Measurements from ENCODE around the gene DTX1. TPM values are rescaled to one million over a fixed set of nuclear protein-coding genes. Genes with fewer than 3 reads are reported as not detected.

The DTX1 gene
- 16.2 TPM for total RNA-seq

- DNase-seq = peak; percentile 67
These were observed at the start of gene DTX1 for GRCh38 chr12:113056631-113057488. DTX1 (plus strand) TSS chr12:113056730; CDS start chr12:113058193, 1,463 bp downstream.

- no peak for DNase-seq
These were observed 49.4 kb upstream of the DTX1 start for GRCh38 chr12:113007166-113007565.

- DNase-seq = no peak
These were observed 45.8 kb upstream of the DTX1 start for GRCh38 chr12:113010701-113011100.

GRCh38 chr12:113014565-113014964 lies 42.0 kb upstream of the DTX1 start:
- no peak for DNase-seq

GRCh38 chr12:113016796-113017195 lies 39.7 kb upstream of the DTX1 start:
- no peak for DNase-seq

- no peak for DNase-seq
These were observed 37.5 kb upstream of the DTX1 start for GRCh38 chr12:113019025-113019424.

GRCh38 chr12:113021500-113021899 lies 35.0 kb upstream of the DTX1 start:
- no peak for DNase-seq

GRCh38 chr12:113022563-113023297 lies 33.8 kb upstream of the DTX1 start:
- DNase-seq = no peak

GRCh38 chr12:113027726-113028125 lies 28.8 kb upstream of the DTX1 start:
- no peak for DNase-seq

GRCh38 chr12:113030875-113031525 lies 25.5 kb upstream of the DTX1 start:
- peak; percentile 3 for DNase-seq

- no peak for DNase-seq
These were observed 16.6 kb upstream of the DTX1 start for GRCh38 chr12:113039911-113040445.

- DNase-seq = no peak
These were observed 15.8 kb upstream of the DTX1 start for GRCh38 chr12:113040722-113041171.

GRCh38 chr12:113041560-113041959 lies 15.0 kb upstream of the DTX1 start:
- DNase-seq = no peak

- DNase-seq = no peak
These were observed 13.3 kb upstream of the DTX1 start for GRCh38 chr12:113043240-113043639.

GRCh38 chr12:113044516-113044915 lies 12.0 kb upstream of the DTX1 start:
- no peak for DNase-seq

- DNase-seq = peak; percentile 24
These were observed 7.8 kb upstream of the DTX1 start for GRCh38 chr12:113048716-113049127.

- DNase-seq = no peak
These were observed 6.4 kb upstream of the DTX1 start for GRCh38 chr12:113049976-113050742.

- no peak for DNase-seq
These were observed 5.7 kb upstream of the DTX1 start for GRCh38 chr12:113050795-113051194.

- no peak for DNase-seq
These were observed 4.8 kb upstream of the DTX1 start for GRCh38 chr12:113051759-113052158.

- DNase-seq = no peak
These were observed 4.2 kb upstream of the DTX1 start for GRCh38 chr12:113052326-113052725.

GRCh38 chr12:113054948-113055486 lies 1.5 kb upstream of the DTX1 start:
- DNase-seq = no peak
